B cell (primary cell): ENCODE measurements around the gene AMFR.

ENCODE experiments used
- EZH2 ChIP-seq: IDR thresholded peaks from 2 replicates; pipeline ENCODE4 v1.6.1; 2012; ENCODE audit warnings: borderline replicate concordance, low read depth, mild to moderate bottlenecking, moderate library complexity, low read length; ENCODE audit not compliant: insufficient read depth, poor library complexity, severe bottlenecking
- TF ChIP-seq, protein P1 (sequence below): fragments of 200-600 bp; IDR thresholded peaks from one replicate; pipeline ENCODE4 v1.8.0; 2022; ENCODE audit warnings: antibody characterized with exemption, mild to moderate bottlenecking

DNA sequence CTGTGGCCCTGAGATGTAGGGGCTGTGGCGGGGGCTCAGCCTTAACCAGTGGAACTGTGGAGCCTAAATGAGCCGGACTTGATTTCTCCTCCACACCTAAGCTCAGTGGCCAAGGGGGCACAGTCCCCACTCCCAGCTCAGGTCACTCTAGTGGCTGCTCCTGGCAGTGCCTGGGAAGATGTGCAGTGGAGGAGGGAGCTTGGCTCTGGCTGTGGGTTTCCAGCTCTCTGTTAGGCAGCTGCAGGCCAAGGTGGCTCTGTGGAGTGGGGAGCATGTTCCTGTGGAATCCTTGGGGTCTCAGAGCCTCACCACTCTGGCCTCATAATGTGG is 76.3 kb downstream of the AMFR start:
- TF ChIP-seq, protein P1, sequence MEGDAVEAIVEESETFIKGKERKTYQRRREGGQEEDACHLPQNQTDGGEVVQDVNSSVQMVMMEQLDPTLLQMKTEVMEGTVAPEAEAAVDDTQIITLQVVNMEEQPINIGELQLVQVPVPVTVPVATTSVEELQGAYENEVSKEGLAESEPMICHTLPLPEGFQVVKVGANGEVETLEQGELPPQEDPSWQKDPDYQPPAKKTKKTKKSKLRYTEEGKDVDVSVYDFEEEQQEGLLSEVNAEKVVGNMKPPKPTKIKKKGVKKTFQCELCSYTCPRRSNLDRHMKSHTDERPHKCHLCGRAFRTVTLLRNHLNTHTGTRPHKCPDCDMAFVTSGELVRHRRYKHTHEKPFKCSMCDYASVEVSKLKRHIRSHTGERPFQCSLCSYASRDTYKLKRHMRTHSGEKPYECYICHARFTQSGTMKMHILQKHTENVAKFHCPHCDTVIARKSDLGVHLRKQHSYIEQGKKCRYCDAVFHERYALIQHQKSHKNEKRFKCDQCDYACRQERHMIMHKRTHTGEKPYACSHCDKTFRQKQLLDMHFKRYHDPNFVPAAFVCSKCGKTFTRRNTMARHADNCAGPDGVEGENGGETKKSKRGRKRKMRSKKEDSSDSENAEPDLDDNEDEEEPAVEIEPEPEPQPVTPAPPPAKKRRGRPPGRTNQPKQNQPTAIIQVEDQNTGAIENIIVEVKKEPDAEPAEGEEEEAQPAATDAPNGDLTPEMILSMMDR: no peak
- TF ChIP-seq EZH2: no peak
